HepG2 (cell line): Measurements from ENCODE around the gene AFF1. TPM values are rescaled to one million over a fixed set of nuclear protein-coding genes. Genes with fewer than 3 reads are reported as not detected.

ENCODE experiments used
- ATAC-seq: fragments of 200-7000 bp; cut with Tn5 transposase; 3 replicates; pipeline ENCODE4 v1.9.1; 2020; ENCODE audit warnings: mild to moderate bottlenecking, moderate library complexity
- BruUV-seq: library from RNA; stranded (reverse); fragments of 400-500 nt; replicated peaks from 2 replicates; lab custom pipeline; 2021; lab: Mats Ljungman, UMichigan
- CTCF ChIA-PET: fragments of 300-600 bp; formaldehyde crosslinking; extraction: SDS; loops from one replicate; lab custom pipeline; 2021; ENCODE audit warnings: low total read pairs, inconsistent platforms, low intra/inter-chr PET ratio; lab: Yijun Ruan, JAX
- POLR2A ChIA-PET: fragments of 350-600 bp; sonication (Branson Sonifier 250); formaldehyde crosslinking; loops from one replicate; lab custom pipeline; 2020; ENCODE audit warnings: antibody characterized with exemption, inconsistent platforms; lab: Yijun Ruan, JAX
- DNase-seq: peaks from one replicate; pipeline ENCODE4 v3.0.0-alpha.2; 2015; ENCODE audit warnings: low spot score
- FAIRE-seq: peaks from 3 replicates; lab custom pipeline; 2011; peaks lifted over from hg19 to GRCh38; lab: Jason Lieb, UNC
- H2AFZ ChIP-seq: one replicate; pipeline ENCODE4 v1.6.1; 2011; ENCODE audit warnings: low read length, inconsistent platforms
- H3K27ac ChIP-seq: fragments of 300-600 bp; 3 replicates; pipeline ENCODE4 v1.8.0; 2011; ENCODE audit warnings: mixed run types, mild to moderate bottlenecking, mixed read lengths, low read length, inconsistent platforms; ENCODE audit not compliant: insufficient read depth; ENCODE audit errors: extremely low read length
- H3K27me3 ChIP-seq, 2 experiments: fragments of 200-600 bp in 1 of 2; 2 replicates in 1 of 2; 3 replicates in 1 of 2; pipeline versions ENCODE4 v1.6.0 to v1.8.0; 2011; ENCODE audit warnings: low read length in 2 of 2, mild to moderate bottlenecking in 2 of 2, moderate library complexity in 2 of 2, inconsistent platforms in 1 of 2; ENCODE audit not compliant: insufficient read depth in 2 of 2, control insufficient read depth in 1 of 2
- H3K36me3 ChIP-seq, 2 experiments: fragments of 200-600 bp in 1 of 2; replicated peaks in 1 of 2; 2 replicates in 1 of 2; 3 replicates in 1 of 2; pipeline versions ENCODE4 v1.5.1 to v1.8.0; 2011; ENCODE audit warnings: low read length in 2 of 2, inconsistent platforms in 1 of 2; ENCODE audit not compliant: insufficient read depth in 2 of 2, control insufficient read depth in 1 of 2
- H3K4me1 ChIP-seq: 2 replicates; pipeline ENCODE4 v1.5.1; 2012; ENCODE audit warnings: low read length, inconsistent platforms; ENCODE audit not compliant: insufficient read depth
- H3K4me2 ChIP-seq: 2 replicates; pipeline ENCODE4 v1.6.0; 2011; ENCODE audit warnings: low read depth, low read length, inconsistent platforms
- H3K4me3 ChIP-seq, 3 experiments: fragments of 200-600 bp in 1 of 3; sonication (generic), shearing (Covaris generic) in 1 of 3; replicated peaks in 1 of 3; 2 replicates each; pipeline ENCODE4 v1.5.1; 2011 to 2016; ENCODE audit warnings: low read length in 3 of 3, inconsistent platforms in 2 of 3, low read depth in 2 of 3, mild to moderate bottlenecking in 2 of 3, control low read depth in 1 of 3, mixed read lengths in 1 of 3; ENCODE audit not compliant: insufficient read depth in 1 of 3
- H3K79me2 ChIP-seq: one replicate; pipeline ENCODE4 v1.6.1; 2011; ENCODE audit warnings: low read length, inconsistent platforms; ENCODE audit not compliant: insufficient read depth
- H3K9ac ChIP-seq: 2 replicates; pipeline ENCODE4 v1.6.0; 2011; ENCODE audit warnings: mild to moderate bottlenecking, low read depth, low read length, inconsistent platforms; ENCODE audit not compliant: insufficient read depth
- H3K9me3 ChIP-seq: 2 replicates; pipeline ENCODE4 v1.5.1; 2012; ENCODE audit warnings: mild to moderate bottlenecking, low read length
- H4K20me1 ChIP-seq: 2 replicates; pipeline ENCODE4 v1.6.0; 2011; ENCODE audit warnings: inconsistent platforms, mild to moderate bottlenecking, low read length, moderate library complexity; ENCODE audit not compliant: insufficient read depth
- EP300 ChIP-seq, 3 experiments: sonication (generic) in 1 of 3; formaldehyde crosslinking in 1 of 3; IDR thresholded peaks; 2 replicates each; pipeline versions ENCODE4 v1.5.1 to v1.6.1; 2011 to 2020; ENCODE audit warnings: low read depth in 2 of 3, low read length in 2 of 3, borderline replicate concordance in 1 of 3, improper control_type of control experiment in 1 of 3, mild to moderate bottlenecking in 1 of 3, missing genetic modification reagents in 1 of 3, moderate library complexity in 1 of 3
- HNRNPK ChIP-seq: fragments of 200-400 bp; formaldehyde crosslinking; IDR thresholded peaks from 2 replicates; pipeline ENCODE4 v1.6.1; 2018; ENCODE audit warnings: low read length, low read depth, moderate library complexity, mild to moderate bottlenecking; ENCODE audit not compliant: poor library complexity, severe bottlenecking
- PCBP2 ChIP-seq: fragments of 200-400 bp; formaldehyde crosslinking; optimal IDR thresholded peaks from 2 replicates; pipeline ENCODE3; 2018; ENCODE audit warnings: low read length, low read depth; ENCODE audit not compliant: poor library complexity, severe bottlenecking
- ZBTB33 ChIP-seq: sonication (generic); formaldehyde crosslinking; IDR thresholded peaks from 2 replicates; pipeline ENCODE4 v1.4.0; 2020; ENCODE audit warnings: missing genetic modification reagents
- ZNF598 ChIP-seq: sonication (generic); formaldehyde crosslinking; IDR thresholded peaks from 2 replicates; pipeline ENCODE4 v1.5.1; 2020; ENCODE audit warnings: mild to moderate bottlenecking, missing genetic modification reagents, borderline replicate concordance
- WGBS: methylation state at CpG from one replicate; pipeline ENCODE4 v1.1.6; 2017; ENCODE audit warnings: low lambda C conversion rate; 5-methylcytosine and 5-hydroxymethylcytosine counted together
- in situ Hi-C: cut with HindIII; loops from 2 replicates; pipeline ENCODE4 v1.10.0; 2017; ENCODE audit warnings: low pct_unique_long_range_greater_than_20kb; ENCODE audit not compliant: extremely low pct_ligation_motif_present
- intact Hi-C: fragments of 100-400 bp; cut with micrococcal nuclease; formaldehyde crosslinking; loops from one replicate; pipeline ENCODE4 v1.10.0; 2022; ENCODE audit not compliant: unreplicated experiment
- polyA plus RNA-seq, 8 experiments: library from polyadenylated mRNA; depleted of rRNA in 3 of 8; stranded (reverse) in 7 of 8; unstranded in 1 of 8; fragments of >200 nt; fragmentation: Illumina TruSeq in 4 of 8; extraction: Trizol in 4 of 8; gene quantifications; 2 replicates each; pipeline versions ENCODE4 v1.2.1 to v1.2.3, GENCODE V29; 2011 to 2016; ENCODE audit warnings: low read depth in 4 of 8, missing spikeins in 1 of 8, mixed read lengths in 1 of 8; ENCODE audit not compliant: insufficient read depth in 1 of 8
- total RNA-seq, 5 experiments: library from RNA; depleted of rRNA; stranded (reverse); fragments of >200 nt; fragmentation: Illumina TruSeq; extraction: Trizol; gene quantifications; 2 replicates each; pipeline ENCODE4 v1.2.3, GENCODE V29; 2016; ENCODE audit warnings: low read depth in 1 of 5

AFF1 gene
- total and polyA plus RNA-seq, 2 of the 13 experiments (the other 11 are each of a cell fraction or from before 2014, with no cell fraction given): 15.5 to 15.9 TPM

DNA sequence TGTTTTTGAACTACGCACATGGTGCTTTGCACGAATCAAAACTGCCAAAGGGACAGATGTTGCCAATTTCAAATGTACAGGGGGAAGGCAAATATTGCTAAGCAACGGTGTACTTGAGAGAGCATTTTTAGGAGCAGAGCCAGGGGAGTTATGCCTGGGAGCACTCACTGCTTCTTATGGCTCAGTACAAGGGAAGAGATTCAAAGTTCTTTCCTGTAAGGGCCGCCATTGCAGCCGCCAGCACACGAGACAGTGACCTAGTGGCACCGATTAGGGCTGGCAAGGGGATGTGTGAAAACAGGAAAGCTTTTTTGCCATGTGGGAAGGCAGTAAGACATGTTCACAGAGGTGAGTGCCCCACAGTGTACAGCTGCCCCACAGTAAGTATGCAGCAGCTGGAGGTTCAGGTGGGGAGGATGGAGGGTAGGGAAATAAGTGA lies 133.8 kb downstream of the AFF1 start (continued):
- TF ChIP-seq EP300 (IDR thresholded peaks at IDR 0.05; ENCODE audit: low read depth in 2 of 2, low read length in 2 of 2) (no peak), EP300 (CRISPR knock-in tag; IDR thresholded peaks at IDR 0.05; ENCODE audit: borderline replicate concordance) (no peak), ZBTB33 (CRISPR knock-in tag) (peak; percentile 55; the same call in 1 of the 2 replicates)

- DNase-seq (no peak), ATAC-seq (peak; percentile 27; the same call in 1 of the 3 replicates)
- Histone ChIP-seq H3K27me3 (no peaks in the 10 kb centered on the region), H2AFZ (no peak overlapping the region), H3K9ac (no peak overlapping the region), H3K4me3 (no peak overlapping the region), H3K36me3 (peaks cover 3 to 10% of the 10 kb centered on the region in 2 experiments; a peak in 3 of 5 replicates), H3K27ac (no peak overlapping the region), H3K4me2 (no peak overlapping the region), H3K4me1 (peaks cover 15% of the 10 kb centered on the region)
- WGBS: 96% methylated on average over 3 of the region's 3 CpGs
- no TSS peak for BruUV-seq
- in situ Hi-C loops: no loop called here
- POLR2A ChIA-PET: no interaction called here
- TF ChIP-seq HNRNPK (peak; percentile 86), ZNF598 (CRISPR knock-in tag) (no peak), PCBP2 (peak; percentile 25)
- TF ChIP-seq, all 625 proteins: peak for 2
- no peak for FAIRE-seq
- peaks cover 7% of the 10 kb centered on the region for H3K79me2 ChIP-seq
- intact Hi-C loops: no loop called here
- CTCF ChIA-PET: no interaction called here
- peaks cover 10% of the 10 kb centered on the region; the same call in 1 of the 2 replicates for H4K20me1 ChIP-seq
- no peaks in the 10 kb centered on the region for H3K9me3 ChIP-seq
Observed at GRCh38 chr4:87069037-87069742, 134.4 kb downstream of the AFF1 start.
